HK-2 (cell line): ENCODE results near the gene PLCB4.

Experiments
- DNase-seq: peaks from one replicate; pipeline ENCODE4 v3.0.0-alpha.2; 2018; ENCODE audit not compliant: unreplicated experiment

PLCB4 gene

GRCh38 chr20:9270831-9271230 lies 201.9 kb downstream of the PLCB4 start:
- no peak for DNase-seq

- DNase-seq, result no peak
Measured at GRCh38 chr20:9276966-9277468, 208.1 kb downstream of the PLCB4 start.

- no peak for DNase-seq
Measured at GRCh38 chr20:9279918-9280401, 211.1 kb downstream of the PLCB4 start.

- no peak for DNase-seq
Measured at GRCh38 chr20:9280666-9281065, 211.8 kb downstream of the PLCB4 start.

GRCh38 chr20:9281803-9282202 lies 212.9 kb downstream of the PLCB4 start:
- DNase-seq, result no peak

- DNase-seq, result no peak
Measured at GRCh38 chr20:9285617-9286016, 216.7 kb downstream of the PLCB4 start.

- no peak for DNase-seq
Measured at GRCh38 chr20:9286501-9287461, 217.9 kb downstream of the PLCB4 start.

- no peak for DNase-seq
Measured at GRCh38 chr20:9287826-9288225, 218.9 kb downstream of the PLCB4 start.

- no peak for DNase-seq
Measured at GRCh38 chr20:9290331-9290730, 221.4 kb downstream of the PLCB4 start.

GRCh38 chr20:9293145-9293544 lies 224.3 kb downstream of the PLCB4 start:
- DNase-seq, result no peak

GRCh38 chr20:9294041-9294440 lies 225.2 kb downstream of the PLCB4 start:
- DNase-seq, result no peak

- DNase-seq, result no peak
Measured at GRCh38 chr20:9298906-9299305, 230.0 kb downstream of the PLCB4 start.

GRCh38 chr20:9300080-9300479 lies 231.2 kb downstream of the PLCB4 start:
- no peak for DNase-seq

GRCh38 chr20:9300534-9300933 lies 231.6 kb downstream of the PLCB4 start:
- no peak for DNase-seq

GRCh38 chr20:9301129-9302090 lies 232.5 kb downstream of the PLCB4 start:
- no peak for DNase-seq

GRCh38 chr20:9302091-9302462 lies 233.2 kb downstream of the PLCB4 start:
- DNase-seq, result no peak

- no peak for DNase-seq
Measured at GRCh38 chr20:9306521-9306920, 237.6 kb downstream of the PLCB4 start.

GRCh38 chr20:9308056-9308455 lies 239.2 kb downstream of the PLCB4 start:
- DNase-seq, result no peak

- no peak for DNase-seq
Measured at GRCh38 chr20:9311132-9311531, 242.2 kb downstream of the PLCB4 start.

GRCh38 chr20:9319687-9320384 lies 250.9 kb downstream of the PLCB4 start:
- DNase-seq, result no peak

GRCh38 chr20:9321007-9321406 lies 252.1 kb downstream of the PLCB4 start:
- DNase-seq, result no peak

- DNase-seq, result no peak
Measured at GRCh38 chr20:9322661-9323060, 253.8 kb downstream of the PLCB4 start.
